OCI-LY7 (cell line): Measurements from ENCODE around the gene EBLN2. TPM values are rescaled to one million over a fixed set of nuclear protein-coding genes. Genes with fewer than 3 reads are reported as not detected.

Experiments used
- BruUV-seq: library from RNA; stranded (reverse); fragments of 400-500 nt; replicated peaks from 2 replicates; lab custom pipeline; 2021; lab: Mats Ljungman, UMichigan
- CTCF ChIA-PET: fragments of 300-600 bp; sonication (Branson Sonifier 250); formaldehyde crosslinking; loops from one replicate; lab custom pipeline; 2022; ENCODE audit warnings: antibody characterized with exemption; ENCODE audit not compliant: unreplicated experiment; lab: Charles Lee
- POLR2A ChIA-PET: fragments of 300-600 bp; sonication (Branson Sonifier 250); formaldehyde crosslinking; loops from one replicate; lab custom pipeline; 2022; ENCODE audit warnings: antibody characterized with exemption; lab: Charles Lee
- DNase-seq: peaks from one replicate; pipeline ENCODE4 v3.0.0-alpha.2; 2015; ENCODE audit warnings: low spot score
- H2AFZ ChIP-seq: fragments of 200-600 bp; sonication (generic), shearing (Covaris generic); 2 replicates; pipeline ENCODE4 v1.6.1; 2014; ENCODE audit warnings: mild to moderate bottlenecking, antibody characterized with exemption, low read length, moderate library complexity
- H3K27ac ChIP-seq: fragments of 200-600 bp; sonication (generic); 2 replicates; pipeline ENCODE4 v1.5.1; 2014; ENCODE audit warnings: mixed run types, low read depth, mild to moderate bottlenecking, moderate library complexity, low read length, inconsistent platforms; ENCODE audit not compliant: poor library complexity, severe bottlenecking
- H3K36me3 ChIP-seq: fragments of 200-600 bp; sonication (generic); 2 replicates; pipeline ENCODE4 v1.6.1; 2014; ENCODE audit warnings: mild to moderate bottlenecking, antibody characterized with exemption, low read length, moderate library complexity, mixed read lengths; ENCODE audit not compliant: insufficient read depth
- H3K4me1 ChIP-seq: fragments of 200-600 bp; sonication (generic); 2 replicates; pipeline ENCODE4 v1.5.1; 2014; ENCODE audit warnings: mild to moderate bottlenecking, low read length; ENCODE audit not compliant: insufficient read depth, poor library complexity, severe bottlenecking
- H3K4me2 ChIP-seq: fragments of 200-600 bp; sonication (generic); 2 replicates; pipeline ENCODE4 v1.6.1; 2014; ENCODE audit warnings: mild to moderate bottlenecking, low read length
- H3K4me3 ChIP-seq: fragments of 200-600 bp; sonication (generic); 2 replicates; pipeline ENCODE4 v1.5.1; 2014; ENCODE audit warnings: mild to moderate bottlenecking, low read depth, low read length; ENCODE audit not compliant: poor library complexity, severe bottlenecking
- H3K79me2 ChIP-seq: fragments of 200-600 bp; sonication (generic); 2 replicates; pipeline ENCODE4 v1.6.1; 2016; ENCODE audit warnings: low read depth, mild to moderate bottlenecking, low read length, moderate library complexity, mixed read lengths; ENCODE audit not compliant: insufficient read depth
- H3K9me2 ChIP-seq: fragments of 200-600 bp; sonication (generic); 2 replicates; pipeline ENCODE4 v1.6.1; 2016; ENCODE audit warnings: mild to moderate bottlenecking, low read length, mixed read lengths; ENCODE audit not compliant: insufficient read depth
- H3K9me3 ChIP-seq: fragments of 200-600 bp; sonication (generic); 2 replicates; pipeline ENCODE4 v1.6.1; 2014; ENCODE audit warnings: mild to moderate bottlenecking, mixed run types, low read length, mixed read lengths
- H4K20me1 ChIP-seq: fragments of 200-600 bp; sonication (generic); 2 replicates; pipeline ENCODE4 v1.6.1; 2014; ENCODE audit warnings: mild to moderate bottlenecking, antibody characterized with exemption, low read length, moderate library complexity, mixed read lengths; ENCODE audit not compliant: insufficient read depth
- EZH2phosphoT487 ChIP-seq: fragments of 200-600 bp; sonication (generic); IDR thresholded peaks from 2 replicates; pipeline ENCODE4 v1.6.1; 2018; ENCODE audit warnings: low read depth, borderline replicate concordance, mild to moderate bottlenecking, mixed run types, antibody characterized with exemption, low read length, moderate library complexity, mixed read lengths
- intact Hi-C: fragments of 100-400 bp; cut with micrococcal nuclease; formaldehyde crosslinking; loops from one replicate; pipeline ENCODE4 v1.10.0; 2022; ENCODE audit not compliant: unreplicated experiment
- total RNA-seq, 2 experiments: library from RNA; depleted of rRNA in 1 of 2; stranded (reverse); fragments of >200 nt in 1 of 2; shearing (Covaris generic) in 1 of 2; gene quantifications; 2 replicates each; pipeline ENCODE4 v1.2.3, GENCODE V29; 2014 to 2022
- TF ChIP-seq, protein P1 (sequence below): fragments of 200-600 bp; sonication (generic); conservative IDR thresholded peaks from 2 replicates; pipeline ENCODE4 v1.5.1; 2014; ENCODE audit warnings: mild to moderate bottlenecking, antibody characterized with exemption, low read length, moderate library complexity, mixed read lengths

Gene EBLN2
- total RNA-seq, 2 experiments from 2014 or later: 9.3 to 10.5 TPM

DNA sequence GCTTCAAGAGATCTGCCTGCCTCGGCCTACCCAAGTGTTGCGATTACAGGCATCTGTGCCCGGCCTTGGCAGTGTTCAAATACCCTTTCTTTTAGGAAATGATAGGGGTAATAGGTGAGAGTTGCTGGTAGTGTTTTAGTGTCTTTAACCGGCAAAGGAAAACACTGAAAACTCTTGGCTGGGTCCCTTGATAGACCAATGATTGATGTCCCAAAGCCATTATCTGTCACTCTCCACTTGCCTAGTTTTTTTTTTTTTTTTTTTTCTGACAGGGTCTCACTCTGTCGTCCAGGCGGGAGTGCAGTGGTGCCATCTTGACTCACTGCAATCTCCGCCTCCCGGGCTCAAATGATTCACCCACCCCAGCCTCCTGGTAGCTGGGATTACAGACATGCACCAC, 19.7 kb downstream of the EBLN2 start:
- Histone ChIP-seq H3K27ac (no peak overlapping the region), H3K9me3 (no peaks in the 10 kb centered on the region), H3K79me2 (no peaks in the 10 kb centered on the region), H3K4me2 (no peak overlapping the region), H3K4me1 (no peaks in the 10 kb centered on the region), H3K4me3 (no peak overlapping the region), H3K9me2 (no peaks in the 10 kb centered on the region), H2AFZ (no peak overlapping the region), H3K36me3 (no peaks in the 10 kb centered on the region), H4K20me1 (no peaks in the 10 kb centered on the region)
- intact Hi-C loops: no loop called here
- no peak for DNase-seq
- ChIA-PET POLR2A (interaction anchor here (1.0 kb wide), 1 partner anchor 14 kb away, joined by 3 read pairs; no protein-coding TSS in a partner anchor), CTCF (interaction anchor here (0.6 kb wide), 1 partner anchor 16 kb away, joined by 3 read pairs; no protein-coding TSS in a partner anchor)
- TF ChIP-seq EZH2phosphoT487: no peak
- TF ChIP-seq, protein P1, sequence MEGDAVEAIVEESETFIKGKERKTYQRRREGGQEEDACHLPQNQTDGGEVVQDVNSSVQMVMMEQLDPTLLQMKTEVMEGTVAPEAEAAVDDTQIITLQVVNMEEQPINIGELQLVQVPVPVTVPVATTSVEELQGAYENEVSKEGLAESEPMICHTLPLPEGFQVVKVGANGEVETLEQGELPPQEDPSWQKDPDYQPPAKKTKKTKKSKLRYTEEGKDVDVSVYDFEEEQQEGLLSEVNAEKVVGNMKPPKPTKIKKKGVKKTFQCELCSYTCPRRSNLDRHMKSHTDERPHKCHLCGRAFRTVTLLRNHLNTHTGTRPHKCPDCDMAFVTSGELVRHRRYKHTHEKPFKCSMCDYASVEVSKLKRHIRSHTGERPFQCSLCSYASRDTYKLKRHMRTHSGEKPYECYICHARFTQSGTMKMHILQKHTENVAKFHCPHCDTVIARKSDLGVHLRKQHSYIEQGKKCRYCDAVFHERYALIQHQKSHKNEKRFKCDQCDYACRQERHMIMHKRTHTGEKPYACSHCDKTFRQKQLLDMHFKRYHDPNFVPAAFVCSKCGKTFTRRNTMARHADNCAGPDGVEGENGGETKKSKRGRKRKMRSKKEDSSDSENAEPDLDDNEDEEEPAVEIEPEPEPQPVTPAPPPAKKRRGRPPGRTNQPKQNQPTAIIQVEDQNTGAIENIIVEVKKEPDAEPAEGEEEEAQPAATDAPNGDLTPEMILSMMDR: no peak
- BruUV-seq: no TSS peak

DNA sequence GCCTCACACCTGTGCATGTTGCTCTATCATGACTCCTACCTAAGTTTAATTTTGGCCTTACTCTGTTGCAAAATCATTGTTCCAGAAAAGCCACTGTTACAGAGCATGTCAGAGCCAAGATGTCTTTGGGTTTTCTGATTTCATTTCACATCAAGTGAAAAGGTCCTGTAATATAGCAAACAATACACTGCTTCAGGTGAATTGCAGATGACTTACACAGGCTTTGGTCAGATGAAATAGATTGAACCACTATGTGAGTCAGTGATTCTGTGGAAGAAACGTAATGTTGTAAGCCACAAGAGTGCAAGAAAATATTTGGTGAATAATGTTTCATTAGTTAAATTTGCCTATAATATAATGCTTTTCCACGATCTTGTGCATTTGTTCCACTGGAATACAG, 22.7 kb downstream of the EBLN2 start:
- no TSS peak for BruUV-seq
- H3K9me3 ChIP-seq: no peaks in the 10 kb centered on the region
- no peaks in the 10 kb centered on the region for H4K20me1 ChIP-seq
- H3K79me2 ChIP-seq: no peaks in the 10 kb centered on the region
- intact Hi-C loops: no loop called here
- H3K9me2 ChIP-seq: no peaks in the 10 kb centered on the region
- DNase-seq: no peak
- TF ChIP-seq EZH2phosphoT487: no peak
- TF ChIP-seq, protein P1: no peak
- no peak overlapping the region for H2AFZ ChIP-seq
- ChIA-PET POLR2A (no interaction called here), CTCF (no interaction called here)
- H3K4me3 ChIP-seq: no peak overlapping the region
- no peak overlapping the region for H3K27ac ChIP-seq
- no peaks in the 10 kb centered on the region for H3K36me3 ChIP-seq
- H3K4me1 ChIP-seq: no peaks in the 10 kb centered on the region
- H3K4me2 ChIP-seq: no peak overlapping the region

DNA sequence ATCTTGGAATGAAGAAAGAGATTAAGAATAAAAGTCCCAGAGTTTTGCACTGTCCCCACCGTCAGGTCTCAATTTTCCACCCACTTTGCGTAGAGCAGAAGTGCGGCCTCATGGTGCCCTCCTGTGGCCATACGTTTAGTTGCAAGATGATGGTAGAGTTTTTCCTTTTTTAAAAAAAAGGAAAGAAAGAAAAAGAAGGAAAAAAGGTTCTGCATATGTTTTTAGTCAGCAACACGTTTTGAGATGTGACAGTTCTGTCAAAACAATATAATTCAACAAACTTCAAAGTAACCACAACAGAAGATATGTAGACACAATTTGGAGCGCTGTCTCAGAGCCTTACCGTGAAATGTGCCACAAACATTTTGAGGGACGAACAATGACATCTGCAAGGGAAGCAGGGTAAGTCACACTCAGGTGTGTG, 24.6 kb downstream of the EBLN2 start:
- H3K79me2 ChIP-seq: no peaks in the 10 kb centered on the region
- no peak overlapping the region for H3K4me3 ChIP-seq
- no peak overlapping the region for H2AFZ ChIP-seq
- no peak overlapping the region for H3K4me2 ChIP-seq
- H3K9me2 ChIP-seq: no peaks in the 10 kb centered on the region
- BruUV-seq: no TSS peak
- no peaks in the 10 kb centered on the region for H3K36me3 ChIP-seq
- TF ChIP-seq EZH2phosphoT487: no peak
- TF ChIP-seq, protein P1: peak; percentile 94
- intact Hi-C loops: loop anchor here (1.0 to 5.0 kb wide), 3 partner anchors 147 to 1374 kb away; no protein-coding TSS in a partner anchor
- H3K27ac ChIP-seq: no peak overlapping the region
- ChIA-PET POLR2A (interaction anchor here (1.1 to 1.2 kb wide), 2 partner anchors 160 to 236 kb away, joined by 3 to 4 read pairs; no protein-coding TSS in a partner anchor), CTCF (no interaction called here)
- peak; percentile 42 for DNase-seq
- H4K20me1 ChIP-seq: no peaks in the 10 kb centered on the region
- no peaks in the 10 kb centered on the region for H3K9me3 ChIP-seq
- H3K4me1 ChIP-seq: no peaks in the 10 kb centered on the region
